ENCODE measurements around the gene MBLAC1. TPM values are rescaled to one million over a fixed set of nuclear protein-coding genes. Genes with fewer than 3 reads are reported as not detected.

MBLAC1 gene
- total RNA-seq, 2 donors from 2014 or later, result 3.8 to 4.2 TPM

DNA sequence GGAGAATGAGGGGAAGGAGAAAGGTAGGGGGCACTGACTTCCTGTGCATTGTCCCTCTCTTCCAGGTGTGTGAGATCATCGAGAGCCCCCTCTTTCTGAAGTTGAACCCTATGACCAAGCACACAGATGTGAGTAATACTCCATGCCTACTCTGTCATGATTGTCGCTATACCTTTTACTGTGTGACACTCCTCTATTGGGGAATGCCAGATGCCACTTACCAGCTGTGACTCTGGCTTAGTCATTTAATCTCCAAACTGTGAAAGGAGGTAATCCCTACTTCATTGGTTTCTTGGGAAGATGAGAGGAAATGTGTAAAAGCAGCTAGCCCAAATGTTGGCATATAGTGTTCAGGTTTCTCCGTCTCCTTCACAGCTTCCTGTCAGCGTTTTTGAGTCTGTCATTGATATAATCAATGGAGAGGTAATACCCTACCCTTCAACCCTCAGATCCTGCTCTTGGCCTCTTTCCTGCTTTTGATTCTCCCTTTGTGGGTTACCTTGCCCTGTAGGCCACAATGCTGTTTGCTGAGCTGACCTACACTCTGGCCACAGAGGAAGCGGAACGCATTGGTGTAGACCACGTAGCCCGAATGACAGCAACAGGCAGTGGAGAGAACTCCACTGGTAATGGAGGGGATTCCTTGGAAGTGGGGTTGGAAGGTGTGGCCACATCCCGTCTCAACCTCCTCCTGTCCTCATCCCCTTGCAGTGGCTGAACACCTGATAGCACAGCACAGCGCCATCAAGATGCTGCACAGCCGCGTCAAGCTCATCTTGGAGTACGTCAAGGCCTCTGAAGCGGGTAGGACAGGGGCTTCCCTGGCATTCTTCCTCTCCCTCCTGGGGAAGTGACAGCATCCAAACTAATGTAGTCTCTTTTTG lies 36.0 kb upstream of the MBLAC1 start:
- H3K9me3 Mint-ChIP-seq, result no peaks in the 10 kb centered on the region
- peaks cover 71% of the 10 kb centered on the region for H3K36me3 Mint-ChIP-seq (ENCODE audit: low read depth)
- H3K27ac Mint-ChIP-seq, result peak overlapping the region; percentile 63
- ATAC-seq (replicated peaks), result no peak
- no peaks in the 10 kb centered on the region for H3K27me3 Mint-ChIP-seq
- H3K4me1 Mint-ChIP-seq, result peaks cover 18% of the 10 kb centered on the region
- H3K4me3 Mint-ChIP-seq, result peak overlapping the region; percentile 93

DNA sequence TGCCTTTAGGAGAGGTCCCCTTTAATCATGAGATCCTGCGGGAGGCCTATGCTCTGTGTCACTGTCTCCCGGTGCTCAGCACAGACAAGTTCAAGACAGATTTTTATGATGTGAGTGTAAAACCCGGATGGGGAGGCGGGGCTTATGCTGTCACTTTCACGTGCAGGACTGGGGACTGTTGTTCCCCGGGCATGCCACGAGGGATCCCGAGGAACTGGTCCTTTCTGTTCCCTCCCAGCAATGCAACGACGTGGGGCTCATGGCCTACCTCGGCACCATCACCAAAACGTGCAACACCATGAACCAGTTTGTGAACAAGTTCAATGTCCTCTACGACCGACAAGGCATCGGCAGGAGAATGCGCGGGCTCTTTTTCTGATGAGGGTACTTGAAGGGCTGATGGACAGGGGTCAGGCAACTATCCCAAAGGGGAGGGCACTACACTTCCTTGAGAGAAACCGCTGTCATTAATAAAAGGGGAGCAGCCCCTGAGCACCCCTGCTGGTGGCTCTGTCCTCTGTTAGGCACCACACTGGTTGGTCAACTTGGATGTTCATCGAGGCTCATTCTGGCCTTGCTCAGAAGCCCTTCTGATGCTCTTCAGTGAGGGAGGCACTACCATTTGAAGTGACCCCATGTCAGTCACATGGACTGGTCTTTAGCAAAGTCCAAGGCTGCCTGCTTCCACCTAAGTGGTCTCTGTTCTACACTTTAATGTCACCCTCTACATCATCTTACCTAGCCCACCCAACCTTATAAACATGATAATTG lies 35.2 kb upstream of the MBLAC1 start:
- H3K4me3 Mint-ChIP-seq, result no peak overlapping the region
- no peaks in the 10 kb centered on the region for H3K9me3 Mint-ChIP-seq
- peak overlapping the region; percentile 63 for H3K27ac Mint-ChIP-seq
- no peak for ATAC-seq (replicated peaks)
- peaks cover 18% of the 10 kb centered on the region for H3K4me1 Mint-ChIP-seq
- peaks cover 79% of the 10 kb centered on the region for H3K36me3 Mint-ChIP-seq (ENCODE audit: low read depth)
- no peaks in the 10 kb centered on the region for H3K27me3 Mint-ChIP-seq

DNA sequence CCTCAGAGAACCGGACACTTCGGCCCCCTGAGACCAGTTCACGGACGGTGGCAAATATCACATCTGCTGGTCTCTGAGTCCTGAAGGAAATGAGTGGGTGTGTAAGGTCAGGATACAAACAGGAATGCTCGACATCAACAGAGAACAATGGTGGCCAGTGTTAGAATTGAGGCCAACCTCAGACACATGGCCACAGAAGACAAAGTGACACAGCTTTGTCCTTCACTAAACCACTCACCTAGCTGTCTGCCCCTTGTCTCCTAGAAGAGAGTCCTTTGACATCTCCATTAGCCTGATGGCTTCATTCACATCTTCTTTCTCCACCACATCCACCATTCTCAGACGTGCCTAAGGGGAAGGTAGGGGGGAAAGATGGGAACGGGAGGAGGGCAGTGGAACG lies 33.7 kb upstream of the MBLAC1 start:
- H3K27me3 Mint-ChIP-seq, result no peaks in the 10 kb centered on the region
- H3K4me1 Mint-ChIP-seq, result peaks cover 20% of the 10 kb centered on the region
- H3K27ac Mint-ChIP-seq, result no peak overlapping the region
- no peak for ATAC-seq (replicated peaks)
- H3K9me3 Mint-ChIP-seq, result no peaks in the 10 kb centered on the region
- H3K36me3 Mint-ChIP-seq (ENCODE audit: low read depth), result peaks cover 94% of the 10 kb centered on the region
- H3K4me3 Mint-ChIP-seq, result no peak overlapping the region

DNA sequence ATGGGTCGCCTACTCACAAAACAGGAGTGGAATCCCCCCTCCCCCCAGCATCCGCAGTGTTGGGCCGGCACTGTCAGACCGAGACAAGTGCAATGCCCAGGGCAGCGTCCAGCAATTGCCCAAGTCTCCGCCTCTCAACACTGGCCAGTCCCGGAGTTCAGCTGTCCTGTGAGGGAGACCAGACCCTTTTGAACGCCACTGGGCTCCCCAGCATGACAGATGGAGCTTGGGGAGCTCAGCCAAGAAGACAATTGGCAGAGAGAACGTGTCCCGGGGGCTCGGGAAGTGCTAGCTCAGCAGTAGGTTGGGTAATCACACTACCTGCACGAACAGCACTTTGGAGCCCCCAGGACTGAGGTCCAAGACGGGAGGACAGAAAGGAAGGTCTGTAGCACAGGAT lies 33.3 kb upstream of the MBLAC1 start:
- peaks cover 25% of the 10 kb centered on the region for H3K4me1 Mint-ChIP-seq

DNA sequence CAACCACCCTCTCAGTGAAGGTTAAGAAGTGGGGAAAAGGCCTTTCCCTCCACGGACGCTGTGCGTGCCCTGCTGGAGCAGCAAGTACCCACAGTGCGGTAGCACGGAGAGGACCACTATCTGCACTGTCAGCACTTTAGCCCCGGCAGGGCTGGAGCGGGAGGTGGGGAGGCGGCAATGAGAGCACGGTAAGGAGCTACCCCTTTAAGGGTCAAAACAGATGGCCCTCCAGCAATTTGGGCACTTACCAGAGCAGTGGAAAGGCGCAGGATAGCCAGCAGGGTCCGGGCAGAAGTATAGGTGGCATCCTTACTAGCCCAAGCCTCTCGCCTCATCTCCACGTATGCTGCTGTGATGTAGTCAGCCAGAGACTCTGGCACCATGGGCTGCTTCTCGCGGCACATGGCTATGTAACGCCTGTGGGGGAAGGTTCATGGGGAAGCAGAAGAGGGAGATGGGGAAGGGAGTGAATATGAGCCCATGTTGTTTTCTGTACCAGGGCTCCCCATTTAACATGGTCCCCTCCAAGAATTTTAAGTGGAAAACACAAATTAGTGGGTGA lies 32.8 kb upstream of the MBLAC1 start:
- Mint-ChIP-seq H3K4me1 (peaks cover 30% of the 10 kb centered on the region), H3K27ac (no peak overlapping the region), H3K9me3 (no peaks in the 10 kb centered on the region), H3K4me3 (no peak overlapping the region), H3K27me3 (no peaks in the 10 kb centered on the region), H3K36me3 (ENCODE audit: low read depth) (peaks cover 100% of the 10 kb centered on the region)
- ATAC-seq (replicated peaks), result no peak

More for the DNA sequence above, 33.3 kb upstream of the MBLAC1 start:
- peaks cover 98% of the 10 kb centered on the region for H3K36me3 Mint-ChIP-seq (ENCODE audit: low read depth)
- H3K9me3 Mint-ChIP-seq, result no peaks in the 10 kb centered on the region
- H3K4me3 Mint-ChIP-seq, result no peak overlapping the region
- H3K27ac Mint-ChIP-seq, result no peak overlapping the region
- ATAC-seq (replicated peaks), result no peak
- no peaks in the 10 kb centered on the region for H3K27me3 Mint-ChIP-seq

DNA sequence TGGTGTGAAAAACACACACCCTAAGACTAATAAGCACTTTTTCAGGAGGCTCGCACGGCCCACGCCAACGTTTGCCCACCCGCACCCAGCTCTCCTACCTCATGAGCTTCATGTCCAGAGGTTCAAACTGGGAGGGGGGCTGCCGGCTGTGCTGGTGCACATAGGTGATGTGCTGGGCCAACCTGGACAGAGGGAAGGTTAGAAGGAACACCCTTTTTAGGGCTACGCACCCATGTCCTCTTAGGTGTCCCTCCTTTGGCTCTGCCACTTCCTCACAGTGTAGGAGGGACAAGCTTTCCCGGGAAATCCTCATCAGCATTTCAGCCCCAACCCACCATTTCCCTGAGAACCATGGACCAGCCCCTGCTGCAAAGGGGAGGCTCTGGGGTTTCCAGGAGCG lies 31.5 kb upstream of the MBLAC1 start:
- Mint-ChIP-seq H3K9me3 (no peaks in the 10 kb centered on the region), H3K4me1 (peaks cover 32% of the 10 kb centered on the region), H3K36me3 (ENCODE audit: low read depth) (peaks cover 100% of the 10 kb centered on the region), H3K4me3 (no peak overlapping the region), H3K27ac (no peak overlapping the region), H3K27me3 (no peaks in the 10 kb centered on the region)
- no peak for ATAC-seq (replicated peaks)

DNA sequence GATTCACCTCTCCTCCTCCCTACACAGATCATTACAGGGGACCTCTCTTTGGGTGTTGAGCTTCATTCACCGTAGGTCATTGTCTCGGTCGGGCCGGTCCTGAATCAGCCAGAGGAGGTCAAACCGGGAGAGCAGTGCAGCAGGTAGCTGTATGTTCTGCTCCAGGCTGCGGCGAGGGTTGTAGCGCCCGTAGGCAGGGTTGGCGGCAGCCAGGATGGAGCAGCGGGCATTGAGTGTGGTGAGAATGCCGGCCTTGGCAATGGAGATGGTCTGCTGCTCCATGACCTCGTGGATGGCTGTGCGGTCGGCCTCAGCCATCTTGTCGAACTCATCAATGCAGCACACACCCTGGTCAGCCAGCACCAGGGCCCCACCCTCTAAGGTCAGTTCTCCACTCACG lies 31.1 kb upstream of the MBLAC1 start:
- no peak overlapping the region for H3K27ac Mint-ChIP-seq
- peaks cover 100% of the 10 kb centered on the region for H3K36me3 Mint-ChIP-seq (ENCODE audit: low read depth)
- H3K4me1 Mint-ChIP-seq, result peaks cover 28% of the 10 kb centered on the region
- no peak overlapping the region for H3K4me3 Mint-ChIP-seq
- ATAC-seq (replicated peaks), result no peak
- H3K9me3 Mint-ChIP-seq, result no peaks in the 10 kb centered on the region
- H3K27me3 Mint-ChIP-seq, result no peaks in the 10 kb centered on the region

DNA sequence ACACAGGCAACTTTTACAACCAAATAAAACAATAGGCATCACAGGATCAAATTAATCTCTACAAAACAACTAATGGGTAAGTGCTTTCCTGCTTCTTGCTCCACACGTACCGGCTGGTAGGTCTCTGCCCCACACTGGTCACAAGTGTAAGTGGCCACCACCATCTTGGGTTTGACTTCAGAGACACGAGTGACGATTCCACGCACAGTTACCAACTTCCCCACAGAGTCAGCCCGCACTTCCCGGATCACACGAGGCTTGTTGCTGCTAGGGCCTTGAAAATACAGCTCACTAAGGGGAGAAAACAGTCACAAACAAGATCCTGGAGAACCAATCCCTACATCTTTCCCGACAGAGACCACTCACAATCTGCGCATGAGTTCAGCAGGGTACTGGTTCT lies 27.9 kb upstream of the MBLAC1 start:
- Mint-ChIP-seq H3K4me3 (peak overlapping the region; percentile 89), H3K27ac (peak overlapping the region; percentile 76), H3K27me3 (no peaks in the 10 kb centered on the region), H3K4me1 (peaks cover 28% of the 10 kb centered on the region), H3K9me3 (no peaks in the 10 kb centered on the region), H3K36me3 (ENCODE audit: low read depth) (peaks cover 89% of the 10 kb centered on the region)
- ATAC-seq (replicated peaks), result no peak

DNA sequence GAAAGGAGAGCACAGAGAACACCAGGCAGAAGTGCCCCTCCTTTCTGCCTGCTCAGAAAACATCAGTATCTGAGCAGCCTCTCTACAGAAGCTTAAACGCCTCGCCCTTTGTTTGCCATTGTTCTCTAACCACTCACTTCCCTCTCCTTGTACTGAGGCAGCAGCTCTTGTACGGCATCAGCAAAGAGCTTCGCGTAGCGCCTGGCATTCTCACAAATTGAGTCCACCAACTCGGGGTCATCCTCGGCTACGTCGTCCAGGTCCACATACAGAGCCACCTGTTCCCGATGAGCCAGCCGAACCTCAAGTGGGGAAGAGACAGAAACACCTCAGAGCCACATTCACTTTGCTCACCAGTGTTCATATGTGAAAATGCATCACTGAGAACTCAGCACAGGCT lies 27.3 kb upstream of the MBLAC1 start:
- peak overlapping the region; percentile 90 for H3K27ac Mint-ChIP-seq
- H3K4me1 Mint-ChIP-seq, result peaks cover 28% of the 10 kb centered on the region
- H3K36me3 Mint-ChIP-seq (ENCODE audit: low read depth), result peaks cover 86% of the 10 kb centered on the region
- no peaks in the 10 kb centered on the region for H3K9me3 Mint-ChIP-seq
- ATAC-seq (replicated peaks), result no peak
- peak overlapping the region; percentile 89 for H3K4me3 Mint-ChIP-seq
- H3K27me3 Mint-ChIP-seq, result no peaks in the 10 kb centered on the region

DNA sequence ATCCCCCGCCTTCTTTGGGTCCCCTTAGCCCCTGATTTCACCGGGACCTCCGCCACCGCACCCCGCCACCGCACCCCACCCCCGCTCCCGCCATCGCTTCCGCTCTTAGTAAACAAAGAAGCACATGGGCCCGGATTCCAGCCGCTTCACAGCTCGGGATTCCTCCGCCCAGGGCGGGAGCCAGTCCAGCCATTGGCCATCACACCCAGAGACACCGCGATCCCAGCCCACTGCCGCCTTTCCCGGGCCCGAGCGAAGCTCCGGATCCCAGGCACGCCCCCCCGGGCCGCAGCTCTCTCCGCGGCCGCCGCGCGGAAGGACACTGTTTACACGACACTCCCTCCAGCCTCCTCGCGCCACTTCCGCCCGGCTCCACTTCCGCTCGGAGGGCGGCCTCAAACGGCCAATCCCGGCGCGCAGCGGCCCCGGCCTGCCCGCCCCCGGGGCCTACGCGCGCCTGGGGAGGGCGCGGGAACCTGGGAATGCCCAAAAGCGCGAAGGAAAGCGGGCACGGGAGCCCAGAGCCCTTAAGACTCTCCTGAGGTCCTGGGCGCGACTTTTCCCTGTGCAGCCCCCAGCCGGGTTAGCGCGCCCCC lies 26.2 kb upstream of the MBLAC1 start:
- peak; percentile 83 for ATAC-seq (replicated peaks)
- Mint-ChIP-seq H3K4me3 (peak overlapping the region; percentile 89), H3K27me3 (no peaks in the 10 kb centered on the region), H3K36me3 (ENCODE audit: low read depth) (peaks cover 75% of the 10 kb centered on the region), H3K4me1 (peaks cover 28% of the 10 kb centered on the region), H3K27ac (peak overlapping the region; percentile 90), H3K9me3 (no peaks in the 10 kb centered on the region)

DNA sequence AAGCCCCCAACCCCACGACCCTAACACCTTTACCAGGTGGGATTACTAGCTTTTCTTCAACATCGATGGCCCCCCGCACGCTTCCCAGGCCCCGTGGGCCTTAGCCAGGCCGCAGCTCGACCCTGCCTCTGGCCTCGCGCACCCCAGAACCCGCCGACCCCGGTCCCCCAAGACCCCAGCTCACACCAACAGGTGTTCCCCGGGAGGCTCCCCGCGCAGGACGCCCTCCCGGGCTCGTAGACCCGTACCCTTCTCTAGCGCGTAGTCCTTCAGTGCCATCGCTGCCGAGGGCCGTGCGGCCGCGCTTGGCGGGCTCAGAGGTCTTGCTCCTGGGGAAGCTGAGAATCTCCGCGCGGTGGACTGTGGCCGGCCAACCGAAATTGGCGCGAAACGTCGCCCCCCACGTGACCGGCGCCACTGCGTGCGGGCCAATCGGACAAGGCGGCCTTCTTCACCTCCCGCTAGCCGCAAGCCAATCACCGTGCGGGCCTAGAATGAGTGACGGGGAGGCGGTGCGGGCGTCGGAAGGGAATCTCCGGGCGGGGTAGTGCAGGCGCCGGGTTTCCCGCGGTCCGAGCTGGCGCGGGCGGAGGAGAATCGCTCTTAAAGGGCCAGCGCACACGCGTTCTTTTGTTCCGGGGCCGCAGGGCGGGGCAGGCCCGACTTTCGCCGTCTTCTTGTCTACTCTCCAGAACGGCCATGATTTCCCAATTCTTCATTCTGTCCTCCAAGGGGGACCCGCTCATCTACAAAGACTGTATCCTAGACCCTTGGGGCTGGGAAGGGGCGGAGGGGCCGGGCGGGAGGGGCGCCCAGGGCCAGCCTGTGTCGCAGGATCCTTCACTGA lies 25.5 kb upstream of the MBLAC1 start, which contains the start of the genes AP4M1 and MCM7:
TSS of gene AP4M1 (plus strand) at position 628 of the 847 bp plus-strand sequence. CDS start at position 700, 72 bp downstream.
TSS of gene MCM7 (minus strand) at position 382 of the 847 bp plus-strand sequence. CDS start at position 279, 103 bp downstream.
- Mint-ChIP-seq H3K4me1 (peaks cover 28% of the 10 kb centered on the region), H3K4me3 (peak within 1 kb of the TSS; percentile 89), H3K27ac (peak within 1 kb of the TSS; percentile 90), H3K9me3 (no peaks in the 10 kb centered on the region), H3K36me3 (ENCODE audit: low read depth) (peaks cover 68% of the 10 kb centered on the region), H3K27me3 (no peaks in the 10 kb centered on the region)
- ATAC-seq (replicated peaks), result peak; percentile 93

DNA sequence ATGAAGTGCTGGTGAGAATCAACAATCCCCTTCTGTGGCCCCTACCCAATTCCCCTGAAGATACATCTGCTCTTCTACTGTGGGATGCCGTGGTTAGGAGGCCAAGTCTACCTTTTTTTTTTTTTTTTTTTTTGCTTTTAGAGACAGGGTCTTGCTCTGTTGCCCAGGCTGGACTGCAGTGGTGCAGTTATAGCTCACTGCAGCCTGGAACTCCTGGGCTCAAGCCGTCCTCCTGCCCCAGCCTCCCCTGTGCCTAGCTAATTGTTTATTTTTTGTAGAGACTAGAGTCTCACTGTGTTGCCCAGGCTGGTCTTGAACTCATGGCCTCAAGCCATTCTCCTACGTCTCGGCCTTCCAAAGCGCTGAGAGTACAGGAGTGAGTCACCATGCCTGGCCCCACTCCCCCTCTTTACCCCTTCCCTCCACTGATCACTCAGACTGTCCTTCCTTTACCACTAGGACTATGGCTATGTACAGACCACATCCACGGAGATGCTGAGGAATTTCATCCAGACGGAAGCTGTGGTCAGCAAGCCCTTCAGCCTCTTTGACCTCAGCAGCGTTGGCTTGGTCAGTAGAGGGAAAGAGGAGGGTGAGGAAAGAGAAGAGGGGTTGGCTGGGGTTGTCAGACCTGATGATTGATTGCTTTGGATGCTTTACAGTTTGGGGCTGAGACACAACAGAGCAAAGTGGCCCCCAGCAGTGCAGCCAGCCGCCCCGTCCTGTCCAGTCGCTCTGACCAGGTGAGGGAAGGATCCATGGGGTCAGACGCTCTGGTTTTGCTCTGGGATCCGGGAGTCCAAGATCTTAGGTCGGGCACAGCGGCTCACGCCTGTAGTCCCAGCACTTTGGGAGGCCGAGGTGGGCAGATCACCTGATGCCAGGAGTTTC lies 23.6 kb upstream of the MBLAC1 start:
- peak overlapping the region; percentile 87 for H3K27ac Mint-ChIP-seq
- no peak for ATAC-seq (replicated peaks)

DNA sequence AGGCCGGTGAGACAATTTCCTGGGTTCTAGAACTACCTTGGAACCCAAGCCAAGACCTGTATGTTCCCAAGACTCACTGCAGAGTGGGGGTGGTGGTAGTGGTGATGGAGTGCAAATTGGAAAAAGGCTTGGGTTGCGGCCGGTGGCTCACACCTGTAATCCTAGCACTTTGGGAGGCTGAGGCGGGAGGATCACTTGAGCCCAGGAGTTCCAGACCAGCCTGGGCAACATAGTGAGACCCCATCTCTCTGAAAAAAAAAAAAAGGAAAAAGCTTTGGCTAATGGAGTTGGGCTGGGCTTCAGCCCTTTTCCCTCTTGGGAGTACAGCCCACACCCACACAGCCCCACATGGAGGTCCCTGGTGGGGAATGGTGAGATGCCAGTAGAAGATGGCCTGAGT lies 21.2 kb upstream of the MBLAC1 start:
- no peaks in the 10 kb centered on the region for H3K27me3 Mint-ChIP-seq
- peaks cover 66% of the 10 kb centered on the region for H3K36me3 Mint-ChIP-seq (ENCODE audit: low read depth)
- no peaks in the 10 kb centered on the region for H3K9me3 Mint-ChIP-seq
- no peak overlapping the region for H3K4me3 Mint-ChIP-seq
- no peak for ATAC-seq (replicated peaks)
- peaks cover 5% of the 10 kb centered on the region for H3K4me1 Mint-ChIP-seq
- H3K27ac Mint-ChIP-seq, result no peak overlapping the region

More for the DNA sequence above, 23.6 kb upstream of the MBLAC1 start:
- Mint-ChIP-seq H3K4me1 (peaks cover 23% of the 10 kb centered on the region), H3K36me3 (ENCODE audit: low read depth) (peaks cover 66% of the 10 kb centered on the region), H3K9me3 (no peaks in the 10 kb centered on the region), H3K27me3 (no peaks in the 10 kb centered on the region), H3K4me3 (peak overlapping the region; percentile 89)

Data from activated T-helper 17 cell treated with anti-CD3 and anti-CD28 coated beads, Interleukin-2, amount 50 U/mL, for 72 hours (primary cell).